ENCODE results near the gene OR52H1.

DNA sequence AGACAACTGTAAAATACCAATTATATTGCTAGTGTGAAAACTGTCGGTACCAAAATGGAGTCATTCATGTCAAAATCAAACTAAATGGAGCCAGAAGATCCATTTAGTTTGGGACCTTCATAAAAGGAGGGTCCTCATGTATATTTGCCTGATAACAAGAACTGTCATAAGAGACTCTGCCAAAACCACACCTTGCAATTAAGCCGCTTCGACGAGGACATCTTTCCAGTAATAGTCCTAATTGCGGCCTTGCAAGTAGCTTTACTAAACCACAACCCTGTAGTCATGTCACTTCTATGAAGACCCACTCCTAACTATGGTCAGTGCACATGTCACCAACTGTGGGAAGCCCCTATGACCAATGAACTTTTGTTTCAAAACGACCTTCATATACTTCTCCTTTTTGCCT is 47.9 kb downstream of the OR52H1 start:
- no peak for TF ChIP-seq EZH2 (IDR thresholded peaks at IDR 0.05; ENCODE audit: insufficient read depth, poor library complexity, severe bottlenecking)
- no peak for TF ChIP-seq EZH2phosphoT487 (IDR thresholded peaks at IDR 0.05; ENCODE audit: insufficient read depth, low read depth)
